ENCODE data around the gene CA12.
"Not testable (repeated sequence)": the region's sequence is repeated elsewhere in the genome, so short reads cannot be mapped to it uniquely, and the experiment has no call there.

CA12 gene

GRCh38 chr15:63354821-63355650, 26.6 kb downstream of the CA12 start:
- no peak for DNase-seq

GRCh38 chr15:63353887-63354286, 27.8 kb downstream of the CA12 start:
- DNase-seq = no peak

GRCh38 chr15:63353261-63353660, 28.4 kb downstream of the CA12 start:
- no peak for DNase-seq

- no peak for DNase-seq
Measured at GRCh38 chr15:63352808-63353207, 28.8 kb downstream of the CA12 start.

- DNase-seq = no peak
Measured at GRCh38 chr15:63351170-63351569, 30.5 kb downstream of the CA12 start.

GRCh38 chr15:63350178-63350621, 31.4 kb downstream of the CA12 start:
- DNase-seq = no peak

- no peak for DNase-seq
Measured at GRCh38 chr15:63349621-63350020, 32.0 kb downstream of the CA12 start.

- no peak for DNase-seq
Measured at GRCh38 chr15:63349156-63349555, 32.5 kb downstream of the CA12 start.

GRCh38 chr15:63348392-63348791, 33.3 kb downstream of the CA12 start:
- DNase-seq = no peak

- no peak for DNase-seq
Measured at GRCh38 chr15:63347074-63347857, 34.4 kb downstream of the CA12 start.

GRCh38 chr15:63345391-63345752, 36.3 kb downstream of the CA12 start:
- DNase-seq = no peak

- DNase-seq = no peak
Measured at GRCh38 chr15:63344731-63345390, 36.8 kb downstream of the CA12 start.

- DNase-seq = not testable (repeated sequence)
Measured at GRCh38 chr15:63342996-63343562, 38.6 kb downstream of the CA12 start.

- DNase-seq = no peak
Measured at GRCh38 chr15:63341898-63342297, 39.7 kb downstream of the CA12 start.

- DNase-seq = no peak
Measured at GRCh38 chr15:63340878-63341277, 40.8 kb downstream of the CA12 start.

- no peak for DNase-seq
Measured at GRCh38 chr15:63340353-63340752, 41.3 kb downstream of the CA12 start.

- no peak for DNase-seq
Measured at GRCh38 chr15:63339836-63340235, 41.8 kb downstream of the CA12 start.

GRCh38 chr15:63339006-63339766, 42.5 kb downstream of the CA12 start:
- DNase-seq = no peak

GRCh38 chr15:63338170-63338569, 43.5 kb downstream of the CA12 start:
- no peak for DNase-seq

- no peak for DNase-seq
Measured at GRCh38 chr15:63337046-63337445, 44.6 kb downstream of the CA12 start.

- DNase-seq = no peak
Measured at GRCh38 chr15:63335543-63336240, 46.0 kb downstream of the CA12 start.

GRCh38 chr15:63334821-63335220, 46.8 kb downstream of the CA12 start:
- DNase-seq = no peak

All from activated CD4-positive, CD25-positive, alpha-beta regulatory T cell treated with anti-CD3 and anti-CD28 coated beads, Interleukin-2, amount 50 U/mL, for 72 hours (primary cell).